Measurements from ENCODE around the gene RAPGEF2.

GRCh38 chr4:159070742-159071141 lies 32.1 kb upstream of the RAPGEF2 start:
- TF ChIP-seq CTCF (IDR thresholded peaks at IDR 0.05; ENCODE audit: extremely low read depth in 1 of 2, insufficient read depth in 1 of 2, low read depth in 1 of 2, low read length in 2 of 2), result no peak
- no peak for TF ChIP-seq POLR2AphosphoS5 (IDR thresholded peaks at IDR 0.05; ENCODE audit: insufficient read depth, low read depth, low read length)
- no peak for TF ChIP-seq POLR2A (IDR thresholded peaks at IDR 0.05; ENCODE audit: low read depth, low read length)
- no peak for TF ChIP-seq MAX (IDR thresholded peaks at IDR 0.05; ENCODE audit: insufficient read depth, insufficient read length)
- no peak for TF ChIP-seq EZH2 (IDR thresholded peaks at IDR 0.05; ENCODE audit: borderline replicate concordance, low read depth, low read length, severe bottlenecking)
- TF ChIP-seq JUN (IDR thresholded peaks at IDR 0.05; ENCODE audit: borderline replicate concordance, insufficient read depth, insufficient read length, low read depth), result no peak
- TF ChIP-seq FOS (IDR thresholded peaks at IDR 0.05; ENCODE audit: borderline replicate concordance, insufficient read depth, low read length), result no peak
- no peak for TF ChIP-seq MYC (IDR thresholded peaks at IDR 0.05; ENCODE audit: low read depth, low read length)
